ENCODE results near the gene CACNA1I.

DNA sequence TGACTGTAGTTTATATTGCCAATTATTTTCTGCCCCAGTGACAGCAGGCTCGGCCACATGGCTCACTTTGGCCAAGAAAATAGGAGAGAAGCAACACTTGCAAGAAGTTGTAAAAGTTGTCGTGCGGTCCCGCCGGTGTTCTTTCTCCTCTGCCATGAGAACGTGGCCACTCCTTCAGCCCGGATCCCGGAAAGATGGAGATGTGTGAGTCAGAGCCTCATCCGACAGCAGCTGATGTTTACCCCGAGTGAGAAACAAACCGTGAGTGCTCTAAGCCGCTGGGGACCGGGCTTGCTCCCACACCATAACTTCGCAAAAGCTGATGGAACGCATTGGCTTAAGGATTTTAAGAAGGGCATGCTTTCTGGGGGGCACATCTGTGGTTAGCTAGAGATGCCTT is 157.0 kb downstream of the CACNA1I start:
- TF ChIP-seq, protein P1, sequence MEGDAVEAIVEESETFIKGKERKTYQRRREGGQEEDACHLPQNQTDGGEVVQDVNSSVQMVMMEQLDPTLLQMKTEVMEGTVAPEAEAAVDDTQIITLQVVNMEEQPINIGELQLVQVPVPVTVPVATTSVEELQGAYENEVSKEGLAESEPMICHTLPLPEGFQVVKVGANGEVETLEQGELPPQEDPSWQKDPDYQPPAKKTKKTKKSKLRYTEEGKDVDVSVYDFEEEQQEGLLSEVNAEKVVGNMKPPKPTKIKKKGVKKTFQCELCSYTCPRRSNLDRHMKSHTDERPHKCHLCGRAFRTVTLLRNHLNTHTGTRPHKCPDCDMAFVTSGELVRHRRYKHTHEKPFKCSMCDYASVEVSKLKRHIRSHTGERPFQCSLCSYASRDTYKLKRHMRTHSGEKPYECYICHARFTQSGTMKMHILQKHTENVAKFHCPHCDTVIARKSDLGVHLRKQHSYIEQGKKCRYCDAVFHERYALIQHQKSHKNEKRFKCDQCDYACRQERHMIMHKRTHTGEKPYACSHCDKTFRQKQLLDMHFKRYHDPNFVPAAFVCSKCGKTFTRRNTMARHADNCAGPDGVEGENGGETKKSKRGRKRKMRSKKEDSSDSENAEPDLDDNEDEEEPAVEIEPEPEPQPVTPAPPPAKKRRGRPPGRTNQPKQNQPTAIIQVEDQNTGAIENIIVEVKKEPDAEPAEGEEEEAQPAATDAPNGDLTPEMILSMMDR (conservative IDR thresholded peaks at IDR 0.05) = no peak
- no peak for TF ChIP-seq ZFX (IDR thresholded peaks at IDR 0.05)
